Hepatocyte (in vitro differentiated cells): ENCODE data around the gene ZNF664. TPM values are rescaled to one million over a fixed set of nuclear protein-coding genes. Genes with fewer than 3 reads are reported as not detected.

ENCODE experiments used
- DNase-seq: peaks from one replicate; pipeline ENCODE4 v3.0.0-alpha.2; 2016; ENCODE audit warnings: low spot score
- H2AFZ ChIP-seq: fragments of 200-600 bp; sonication (generic); 2 replicates; pipeline ENCODE4 v1.6.0; 2016; ENCODE audit warnings: antibody characterized with exemption, mild to moderate bottlenecking
- H3K27ac ChIP-seq: fragments of 200-600 bp; sonication (generic); 2 replicates; pipeline ENCODE4 v1.5.1; 2016; ENCODE audit warnings: mild to moderate bottlenecking
- H3K27me3 ChIP-seq: fragments of 200-600 bp; sonication (generic); 2 replicates; pipeline ENCODE4 v1.6.1; 2016
- H3K36me3 ChIP-seq: fragments of 200-600 bp; sonication (generic); replicated peaks from 2 replicates; pipeline ENCODE4 v1.5.1; 2016; ENCODE audit warnings: low read depth; ENCODE audit not compliant: insufficient read depth
- H3K4me1 ChIP-seq: fragments of 200-600 bp; sonication (generic); 2 replicates; pipeline ENCODE4 v1.5.1; 2016; ENCODE audit warnings: mild to moderate bottlenecking, moderate library complexity; ENCODE audit not compliant: insufficient read depth
- H3K4me2 ChIP-seq: fragments of 200-600 bp; sonication (generic); 2 replicates; pipeline ENCODE4 v1.6.0; 2016
- H3K4me3 ChIP-seq: fragments of 200-600 bp; sonication (generic); 2 replicates; pipeline ENCODE4 v1.5.1; 2016; ENCODE audit warnings: mild to moderate bottlenecking
- H3K79me2 ChIP-seq: fragments of 200-600 bp; sonication (generic); 2 replicates; pipeline ENCODE4 v1.6.0; 2017; ENCODE audit warnings: mild to moderate bottlenecking
- H3K9me2 ChIP-seq: fragments of 200-600 bp; sonication (generic); replicated peaks from 2 replicates; pipeline ENCODE4 v1.6.0; 2017; ENCODE audit warnings: mild to moderate bottlenecking; ENCODE audit not compliant: insufficient read depth
- H3K9me3 ChIP-seq: fragments of 200-600 bp; sonication (generic); 2 replicates; pipeline ENCODE4 v1.5.1; 2016; ENCODE audit warnings: low read depth, mild to moderate bottlenecking
- H4K20me1 ChIP-seq: fragments of 200-600 bp; sonication (generic); 2 replicates; pipeline ENCODE4 v1.6.0; 2016; ENCODE audit warnings: mild to moderate bottlenecking; ENCODE audit not compliant: insufficient read depth, poor library complexity, severe bottlenecking
- CTCF ChIP-seq: fragments of 200-600 bp; sonication (generic); IDR thresholded peaks from 2 replicates; pipeline ENCODE4 v1.5.1; 2016; ENCODE audit warnings: antibody characterized with exemption, mild to moderate bottlenecking; ENCODE audit not compliant: poor library complexity
- EZH2 ChIP-seq: fragments of 200-600 bp; sonication (generic); IDR thresholded peaks from 2 replicates; pipeline ENCODE4 v1.6.1; 2016; ENCODE audit warnings: antibody characterized with exemption, mild to moderate bottlenecking, borderline replicate concordance
- EZH2phosphoT487 ChIP-seq: fragments of 200-600 bp; sonication (generic); IDR thresholded peaks from one replicate; pipeline ENCODE4 v1.6.1; 2018; ENCODE audit warnings: antibody characterized with exemption, mild to moderate bottlenecking, low read depth, moderate library complexity; ENCODE audit not compliant: unreplicated experiment, severe bottlenecking
- whole genome bisulfite sequencing: methylation state at CpG from one replicate; pipeline ENCODE4 v1.1.6; 2016; ENCODE audit warnings: low lambda C conversion rate; ENCODE audit errors: missing lambda C conversion rate; 5-methylcytosine and 5-hydroxymethylcytosine counted together
- polyA plus RNA-seq: library from polyadenylated mRNA; unstranded; fragments of >200 nt; fragmentation: Nextera tagmentation; extraction: Ambion mirVana; gene quantifications from 2 replicates; pipeline ENCODE4 v1.2.1, GENCODE V29; 2016
- total RNA-seq: library from RNA; depleted of rRNA; stranded (reverse); fragments of >200 nt; gene quantifications from 2 replicates; pipeline ENCODE4 v1.2.3, GENCODE V29; 2014

Gene ZNF664
- total and polyA plus RNA-seq, 2 experiments from 2014 or later, result 17.6 to 80.4 TPM

- H3K4me2 ChIP-seq, result no peak overlapping the region
- DNase-seq, result no peak
- no peaks in the 10 kb centered on the region for H3K9me2 ChIP-seq
- no peak overlapping the region for H3K4me3 ChIP-seq
- H4K20me1 ChIP-seq, result no peaks in the 10 kb centered on the region
- H3K36me3 ChIP-seq, result no peaks in the 10 kb centered on the region
- H3K9me3 ChIP-seq, result no peaks in the 10 kb centered on the region
- H3K4me1 ChIP-seq, result peaks cover 17% of the 10 kb centered on the region
- no peaks in the 10 kb centered on the region for H3K79me2 ChIP-seq
- H3K27ac ChIP-seq, result no peak overlapping the region
- H2AFZ ChIP-seq, result no peak overlapping the region
- H3K27me3 ChIP-seq, result no peaks in the 10 kb centered on the region
- TF ChIP-seq EZH2phosphoT487 (no peak), EZH2 (no peak), CTCF (no peak)
- 94% methylated on average over 3 of the region's 3 CpGs for WGBS
Measured at GRCh38 chr12:124022161-124022560, 49.1 kb downstream of the ZNF664 start.

- Histone ChIP-seq H3K36me3 (no peaks in the 10 kb centered on the region), H3K9me2 (no peaks in the 10 kb centered on the region), H4K20me1 (no peaks in the 10 kb centered on the region), H3K4me2 (no peak overlapping the region), H3K27me3 (no peaks in the 10 kb centered on the region), H3K4me3 (no peak overlapping the region), H2AFZ (no peak overlapping the region), H3K79me2 (no peaks in the 10 kb centered on the region), H3K4me1 (peaks cover 8% of the 10 kb centered on the region), H3K9me3 (no peaks in the 10 kb centered on the region), H3K27ac (peak overlapping the region; percentile 51)
- no peak for TF ChIP-seq CTCF
- TF ChIP-seq EZH2phosphoT487, result no peak
- TF ChIP-seq EZH2, result no peak
- WGBS, result 83% methylated on average over 8 of the region's 8 CpGs
- no peak for DNase-seq
Measured at GRCh38 chr12:124024263-124024678, 51.3 kb downstream of the ZNF664 start.

GRCh38 chr12:124024776-124025175 is 51.8 kb downstream of the ZNF664 start:
- no peak overlapping the region for H3K4me2 ChIP-seq
- peak overlapping the region; percentile 51 for H3K27ac ChIP-seq
- H2AFZ ChIP-seq, result no peak overlapping the region

More at GRCh38 chr12:124024776-124025175, 51.8 kb downstream of the ZNF664 start:
- H3K27me3 ChIP-seq, result no peaks in the 10 kb centered on the region
- no peaks in the 10 kb centered on the region for H3K36me3 ChIP-seq
- no peaks in the 10 kb centered on the region for H3K9me2 ChIP-seq
- no peak for DNase-seq
- WGBS, result 86% methylated on average over 7 of the region's 7 CpGs
- no peak for TF ChIP-seq EZH2phosphoT487
- TF ChIP-seq EZH2, result no peak
- no peak for TF ChIP-seq CTCF
- H3K9me3 ChIP-seq, result no peaks in the 10 kb centered on the region
- peaks cover 11% of the 10 kb centered on the region for H3K4me1 ChIP-seq
- H3K4me3 ChIP-seq, result no peak overlapping the region
- no peaks in the 10 kb centered on the region for H3K79me2 ChIP-seq
- no peaks in the 10 kb centered on the region for H4K20me1 ChIP-seq
